ENCODE results near the gene DKC1. TPM values are rescaled to one million over a fixed set of nuclear protein-coding genes. Genes with fewer than 3 reads are reported as not detected.

Gene DKC1
- total RNA-seq, 2 donors from 2014 or later: 28.5 to 55.0 TPM

DNA sequence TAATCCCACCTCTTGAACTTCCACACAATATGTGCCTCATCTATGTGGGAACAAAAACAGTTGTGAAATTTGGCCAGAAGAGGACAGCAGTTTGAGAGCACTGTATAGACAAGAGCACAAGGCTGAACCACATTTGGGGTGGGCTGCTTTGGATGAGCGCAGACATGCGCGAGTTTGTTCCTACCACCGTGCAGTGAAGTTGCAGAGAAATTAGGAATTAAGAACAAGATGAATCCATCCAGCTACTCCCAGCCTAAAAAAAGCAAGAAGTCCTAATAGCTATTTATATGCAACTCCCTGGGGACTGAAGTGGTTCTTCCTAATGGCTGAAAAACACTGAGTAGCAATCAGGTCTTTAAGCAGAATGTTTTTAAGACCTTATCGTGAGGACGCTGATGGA lies 12.8 kb upstream of the DKC1 start:
- Histone ChIP-seq H3K36me3 (no peaks in the 10 kb centered on the region), H3K4me3 (no peak overlapping the region), H3K9ac (ENCODE audit: low read depth in 2 of 2, low read length in 2 of 2) (peak overlapping the region in 1 of 2 donors; percentile 38), H3K9me3 (no peaks in the 10 kb centered on the region), H3K27ac (peak overlapping the region; percentile 50), H3K4me1 (no peaks in the 10 kb centered on the region), H3K27me3 (peaks cover 11% of the 10 kb centered on the region)
- DNase-seq: no peak
- TF ChIP-seq, protein P1, sequence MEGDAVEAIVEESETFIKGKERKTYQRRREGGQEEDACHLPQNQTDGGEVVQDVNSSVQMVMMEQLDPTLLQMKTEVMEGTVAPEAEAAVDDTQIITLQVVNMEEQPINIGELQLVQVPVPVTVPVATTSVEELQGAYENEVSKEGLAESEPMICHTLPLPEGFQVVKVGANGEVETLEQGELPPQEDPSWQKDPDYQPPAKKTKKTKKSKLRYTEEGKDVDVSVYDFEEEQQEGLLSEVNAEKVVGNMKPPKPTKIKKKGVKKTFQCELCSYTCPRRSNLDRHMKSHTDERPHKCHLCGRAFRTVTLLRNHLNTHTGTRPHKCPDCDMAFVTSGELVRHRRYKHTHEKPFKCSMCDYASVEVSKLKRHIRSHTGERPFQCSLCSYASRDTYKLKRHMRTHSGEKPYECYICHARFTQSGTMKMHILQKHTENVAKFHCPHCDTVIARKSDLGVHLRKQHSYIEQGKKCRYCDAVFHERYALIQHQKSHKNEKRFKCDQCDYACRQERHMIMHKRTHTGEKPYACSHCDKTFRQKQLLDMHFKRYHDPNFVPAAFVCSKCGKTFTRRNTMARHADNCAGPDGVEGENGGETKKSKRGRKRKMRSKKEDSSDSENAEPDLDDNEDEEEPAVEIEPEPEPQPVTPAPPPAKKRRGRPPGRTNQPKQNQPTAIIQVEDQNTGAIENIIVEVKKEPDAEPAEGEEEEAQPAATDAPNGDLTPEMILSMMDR (IDR thresholded peaks at IDR 0.05): no peak
- intact Hi-C loops (cut with DNase I): no loop called here

DNA sequence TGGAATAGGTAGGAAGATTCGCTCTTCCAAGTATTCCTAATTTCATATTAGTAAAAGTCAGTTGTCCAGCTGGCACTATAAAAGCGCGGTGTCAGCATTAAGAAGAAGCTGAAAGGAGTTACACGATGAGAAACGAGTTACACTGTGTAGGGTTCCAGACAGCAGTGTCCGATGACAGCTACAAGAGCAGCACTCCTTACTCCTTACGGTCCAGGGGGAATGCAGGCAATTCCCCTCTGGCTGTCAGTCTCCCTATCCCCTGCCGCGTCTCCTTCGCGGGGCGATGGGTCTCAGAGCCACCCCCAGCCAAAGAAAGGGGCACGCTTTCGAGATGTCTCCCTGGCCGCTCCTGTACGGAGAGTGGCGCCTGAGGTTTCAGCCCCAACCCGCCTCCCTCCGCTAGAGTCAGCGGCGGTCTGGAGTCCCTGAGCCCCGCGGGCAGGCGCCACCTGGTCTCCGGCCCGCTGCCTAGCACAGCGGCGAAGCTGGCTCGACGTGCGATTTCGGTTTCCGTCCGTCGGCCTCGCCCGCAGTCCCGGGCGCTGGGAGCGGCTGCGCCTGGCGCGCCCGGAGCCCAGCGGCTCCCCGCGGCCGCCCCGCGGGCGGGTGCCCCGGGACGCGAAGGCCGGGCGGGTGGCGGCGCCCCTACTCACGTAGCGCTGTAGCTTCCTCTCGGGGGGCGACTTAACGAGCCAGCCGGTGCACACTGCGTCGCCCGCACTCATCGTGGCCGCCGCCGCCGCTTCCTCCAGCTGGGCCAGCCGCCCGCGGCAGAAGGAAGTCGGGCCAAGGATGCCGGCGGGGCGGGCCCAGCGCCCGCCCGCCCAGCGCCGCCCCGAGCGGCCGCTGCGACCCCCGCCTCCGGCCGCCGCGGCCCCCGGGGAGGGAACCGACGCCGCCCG lies 12.1 kb upstream of the DKC1 start, which contains the start of gene GAB3:
Gene GAB3 (minus strand): TSS at position 777 of the 902 bp plus-strand sequence. CDS start 52 bp downstream, at position 725.
- no peaks in the 10 kb centered on the region for H3K4me1 ChIP-seq
- peak within 1 kb of the TSS; percentile 35 for H3K4me3 ChIP-seq

DNA sequence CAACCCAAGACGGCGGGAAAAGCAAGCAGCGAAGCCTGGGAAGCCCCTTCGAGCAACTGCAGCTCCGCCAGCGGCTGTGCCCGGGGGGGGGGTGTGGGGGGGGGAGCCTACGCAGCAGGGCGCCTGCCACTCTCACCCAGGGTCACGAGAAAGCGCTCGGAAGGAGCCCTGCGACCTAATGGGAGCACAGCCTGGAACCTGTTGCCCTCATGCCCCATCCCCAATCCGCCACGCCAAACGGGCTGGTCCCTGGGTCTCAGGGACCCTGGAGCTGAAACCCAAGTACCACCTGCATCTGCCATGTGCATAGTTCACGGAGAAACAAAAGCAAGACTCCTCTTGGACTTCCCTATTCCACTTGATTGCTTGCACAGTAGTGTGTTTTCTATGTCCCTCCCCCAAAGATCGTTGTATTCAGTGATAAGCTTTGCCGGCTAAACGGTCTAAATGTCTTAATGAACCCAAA lies 11.4 kb upstream of the DKC1 start:
- TF ChIP-seq, protein P1 (IDR thresholded peaks at IDR 0.05): no peak

More for the DNA sequence above, 12.1 kb upstream of the DKC1 start, which contains the start of gene GAB3:
- peak within 1 kb of the TSS; percentile 38 to 71 for H3K9ac ChIP-seq (ENCODE audit: low read depth in 2 of 2, low read length in 2 of 2)
- intact Hi-C loops (cut with DNase I): no loop called here
- TF ChIP-seq, protein P1 (IDR thresholded peaks at IDR 0.05): no peak
- peaks cover 11% of the 10 kb centered on the region for H3K27me3 ChIP-seq
- DNase-seq: no peak
- H3K9me3 ChIP-seq: no peaks in the 10 kb centered on the region
- no peaks in the 10 kb centered on the region for H3K36me3 ChIP-seq
- H3K27ac ChIP-seq: peak within 1 kb of the TSS; percentile 50

DNA sequence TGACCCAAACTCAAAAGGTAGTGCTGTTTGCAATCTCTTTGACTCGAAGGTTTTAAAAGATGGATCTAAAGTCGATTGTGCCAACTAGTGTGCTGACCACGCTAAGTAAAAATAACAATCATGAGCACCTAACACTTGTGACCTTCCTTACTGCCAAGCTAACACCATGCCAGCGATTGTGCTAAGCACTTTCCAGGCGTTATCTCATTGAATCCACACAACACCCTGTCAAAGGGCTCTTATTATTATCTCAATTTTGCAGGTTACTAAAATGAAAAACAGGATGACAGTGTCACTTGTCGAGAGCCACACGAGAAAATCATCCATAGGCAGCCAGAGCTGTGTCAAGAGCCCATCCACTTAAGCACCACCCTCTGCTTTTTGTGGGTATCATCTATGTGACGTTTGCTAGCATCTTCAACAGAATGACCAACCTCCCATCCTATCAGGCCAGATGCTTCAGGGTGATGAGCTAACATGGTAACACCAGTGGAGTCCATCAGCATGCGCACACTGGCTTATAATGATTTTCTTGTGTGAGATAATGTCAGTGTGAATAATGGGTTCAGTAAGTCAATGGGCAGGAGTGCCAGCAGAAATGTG lies 10.9 kb upstream of the DKC1 start:
- intact Hi-C loops (cut with DNase I): no loop called here
- no peak overlapping the region for H3K4me3 ChIP-seq
- no peaks in the 10 kb centered on the region for H3K9me3 ChIP-seq
- no peaks in the 10 kb centered on the region for H3K4me1 ChIP-seq
- no peak for DNase-seq
- TF ChIP-seq, protein P1 (IDR thresholded peaks at IDR 0.05): no peak
- H3K27me3 ChIP-seq: peaks cover 11% of the 10 kb centered on the region
- H3K9ac ChIP-seq (ENCODE audit: low read depth in 2 of 2, low read length in 2 of 2): no peak overlapping the region
- no peaks in the 10 kb centered on the region for H3K36me3 ChIP-seq
- no peak overlapping the region for H3K27ac ChIP-seq

More for the DNA sequence above, 11.4 kb upstream of the DKC1 start:
- Histone ChIP-seq H3K27me3 (peaks cover 11% of the 10 kb centered on the region), H3K4me3 (no peak overlapping the region), H3K4me1 (no peaks in the 10 kb centered on the region), H3K36me3 (no peaks in the 10 kb centered on the region), H3K9me3 (no peaks in the 10 kb centered on the region), H3K9ac (ENCODE audit: low read depth in 2 of 2, low read length in 2 of 2) (peak overlapping the region in 1 of 2 donors; percentile 71), H3K27ac (no peak overlapping the region)
- intact Hi-C loops (cut with DNase I): no loop called here
- DNase-seq: no peak

DNA sequence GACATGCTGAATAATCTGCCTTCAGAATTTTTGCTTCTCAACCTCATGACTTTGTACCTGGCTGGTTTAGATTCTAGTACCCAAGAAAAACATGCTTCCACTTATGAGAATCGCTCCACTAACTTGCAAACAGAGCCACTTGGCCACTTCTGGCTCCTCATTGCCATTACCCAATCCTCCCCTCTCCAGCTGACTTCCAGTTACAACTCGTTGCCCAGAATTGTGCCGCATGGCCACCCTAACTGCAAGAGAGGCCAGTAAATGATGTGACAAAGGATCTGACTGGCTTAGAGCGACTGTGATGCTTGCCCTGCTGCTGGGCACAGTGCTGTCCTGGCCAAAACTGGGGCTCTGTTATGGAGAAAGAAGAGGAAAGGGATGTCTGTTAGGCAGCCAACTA lies 4.0 kb upstream of the DKC1 start:
- Histone ChIP-seq H3K9ac (ENCODE audit: low read depth in 2 of 2, low read length in 2 of 2) (no peak overlapping the region), H3K27ac (no peak overlapping the region), H3K27me3 (no peaks in the 10 kb centered on the region), H3K9me3 (no peaks in the 10 kb centered on the region), H3K4me1 (no peaks in the 10 kb centered on the region), H3K4me3 (no peak overlapping the region), H3K36me3 (no peaks in the 10 kb centered on the region)
- intact Hi-C loops (cut with DNase I): no loop called here
- no peak for DNase-seq
- TF ChIP-seq, protein P1 (IDR thresholded peaks at IDR 0.05): no peak
